ENCODE results near the gene IL17RD. TPM values are rescaled to one million over a fixed set of nuclear protein-coding genes. Genes with fewer than 3 reads are reported as not detected.

The IL17RD gene
- total and polyA plus RNA-seq, 2 of the 4 experiments (the other 2 are of a cell fraction): 0.72 to 0.92 TPM

GRCh38 chr3:57080171-57080570 is 85.0 kb downstream of the IL17RD start:
- Histone ChIP-seq H3K79me1 (ENCODE audit: low read depth in 1 of 2, low read length in 2 of 2) (no peaks in the 10 kb centered on the region), H3K9me1 (ENCODE audit: insufficient read depth, low read length) (0 out of 2 replicates have a peak, but pooled peaks cover 4% of the 10 kb centered on the region), H3K4ac (ENCODE audit: low read depth, low read length) (no peak overlapping the region), H3K4me1 (ENCODE audit: control insufficient read depth, insufficient read depth, low read length) (no peaks in the 10 kb centered on the region; the same call in 1 of the 2 replicates), H2BK5ac (ENCODE audit: low read depth, low read length, poor library complexity, severe bottlenecking) (no peak overlapping the region), H2AK9ac (replicated peaks; ENCODE audit: low read depth, low read length, poor library complexity) (peak overlapping the region; percentile 57), H3K9me3 (ENCODE audit: control insufficient read depth, insufficient read depth, low read length) (no peaks in the 10 kb centered on the region), H2AK5ac (ENCODE audit: low read depth, low read length) (no peak overlapping the region), H2BK15ac (ENCODE audit: low read depth, low read length) (no peak overlapping the region), H3K9ac (ENCODE audit: low read depth, low read length) (no peak overlapping the region), H4K8ac (ENCODE audit: low read depth in 2 of 2, low read length in 2 of 2) (no peak overlapping the region), H2BK20ac (ENCODE audit: low read depth, low read length) (no peak overlapping the region), H3K14ac (replicated peaks; ENCODE audit: low read depth, low read length) (no peak overlapping the region), H3K4me2 (ENCODE audit: low read depth, low read length) (no peak overlapping the region), H3K36me3 (ENCODE audit: control insufficient read depth, insufficient read depth, low read length) (no peaks in the 10 kb centered on the region), H3K4me3 (ENCODE audit: insufficient read depth, low read depth, low read length) (no peak overlapping the region), H4K5ac (ENCODE audit: low read depth, low read length) (no peak overlapping the region), H4K20me1 (ENCODE audit: insufficient read depth, low read length) (no peaks in the 10 kb centered on the region), H4K91ac (ENCODE audit: insufficient read depth, low read depth, low read length) (no peak overlapping the region), H3K56ac (ENCODE audit: extremely low read depth, insufficient read depth, low read length) (no peak overlapping the region), H2BK120ac (ENCODE audit: low read depth, low read length) (no peak overlapping the region), H3K18ac (ENCODE audit: low read depth, low read length) (no peak overlapping the region), H2AFZ (replicated peaks; ENCODE audit: low read length, poor library complexity) (peak overlapping the region; percentile 66), H3K27ac (ENCODE audit: insufficient read depth, low read length) (no peak overlapping the region), H3K23ac (ENCODE audit: low read depth, low read length) (no peak overlapping the region), H3K27me3 (ENCODE audit: control insufficient read depth, insufficient read depth, low read length) (peaks cover 27% of the 10 kb centered on the region)
- in situ Hi-C loops (cut with MboI; ENCODE audit: low sequenced_read_pairs): no loop called here
- ChIA-PET POLR2A (ENCODE audit: unreplicated experiment) (no interaction called here), CTCF (no interaction called here)
- TF ChIP-seq NFE2L2 (IDR thresholded peaks at IDR 0.05; ENCODE audit: low read depth, low read length) (no peak), USF2 (IDR thresholded peaks at IDR 0.05; ENCODE audit: low read depth, low read length) (no peak), SMC3 (IDR thresholded peaks at IDR 0.05; ENCODE audit: low read depth, low read length) (no peak), CHD1 (IDR thresholded peaks at IDR 0.05; ENCODE audit: low read depth, low read length) (no peak), CTCF (conservative IDR thresholded peaks at IDR 0.05; ENCODE audit: low read depth, low read length) (no peak), RCOR1 (IDR thresholded peaks at IDR 0.05; ENCODE audit: insufficient replicate concordance, low read length) (no peak), MAFK (IDR thresholded peaks at IDR 0.05; ENCODE audit: low read depth, low read length) (no peak), MXI1 (IDR thresholded peaks at IDR 0.05; ENCODE audit: borderline replicate concordance, low read depth, low read length) (no peak), MAZ (IDR thresholded peaks at IDR 0.05; ENCODE audit: borderline replicate concordance, low read depth, low read length) (no peak), RAD21 (IDR thresholded peaks at IDR 0.05; ENCODE audit: low read length) (no peak), POLR2A (IDR thresholded peaks at IDR 0.05; ENCODE audit: low read depth, low read length) (no peak), BHLHE40 (IDR thresholded peaks at IDR 0.05; ENCODE audit: low read depth, low read length) (no peak), FOS (IDR thresholded peaks at IDR 0.05; ENCODE audit: low read depth, low read length) (no peak), RFX5 (IDR thresholded peaks at IDR 0.05; ENCODE audit: low read depth, low read length) (no peak), CEBPB (IDR thresholded peaks at IDR 0.05; ENCODE audit: low read depth, low read length) (no peak)
- dilution Hi-C loops (cut with HindIII; ENCODE audit: low sequenced_read_pairs, unreplicated experiment): no loop called here
- ATAC-seq (ENCODE audit: low read depth): no peak
- no TSS peak for BruUV-seq (replicated peaks)
- no CpG with 5 or more reads among the region's 4 CpGs for WGBS, 2 experiments (ENCODE audit: extremely low coverage in 2 of 2, insufficient read length in 1 of 2)
- intact Hi-C loops (cut with micrococcal nuclease): no loop called here
- no peak for DNase-seq
